ENCODE measurements around the gene ANKRD35.

ANKRD35 gene

GRCh38 chr1:145857170-145857569 is 28.5 kb downstream of the ANKRD35 start:
- TF ChIP-seq ISL1 (CRISPR knock-in tag; IDR thresholded peaks at IDR 0.05) (no peak), CSDC2 (CRISPR knock-in tag; IDR thresholded peaks at IDR 0.05) (no peak), TOX (CRISPR knock-in tag; IDR thresholded peaks at IDR 0.05; ENCODE audit: borderline replicate concordance) (no peak), TSHZ2 (CRISPR knock-in tag; IDR thresholded peaks at IDR 0.05) (no peak), PPARA (CRISPR knock-in tag; IDR thresholded peaks at IDR 0.05; ENCODE audit: borderline replicate concordance) (no peak), ESRRG (CRISPR knock-in tag; IDR thresholded peaks at IDR 0.05) (no peak), ZFP3 (CRISPR knock-in tag; IDR thresholded peaks at IDR 0.05) (no peak), ARNTL (CRISPR knock-in tag; IDR thresholded peaks at IDR 0.05; ENCODE audit: borderline replicate concordance, low read depth) (no peak), OSR1 (CRISPR knock-in tag; IDR thresholded peaks at IDR 0.05) (no peak), ZFP30 (CRISPR knock-in tag; IDR thresholded peaks at IDR 0.05) (no peak), TCF4 (CRISPR knock-in tag; IDR thresholded peaks at IDR 0.05; ENCODE audit: borderline replicate concordance) (no peak)
- TF ChIP-seq, protein P1, sequence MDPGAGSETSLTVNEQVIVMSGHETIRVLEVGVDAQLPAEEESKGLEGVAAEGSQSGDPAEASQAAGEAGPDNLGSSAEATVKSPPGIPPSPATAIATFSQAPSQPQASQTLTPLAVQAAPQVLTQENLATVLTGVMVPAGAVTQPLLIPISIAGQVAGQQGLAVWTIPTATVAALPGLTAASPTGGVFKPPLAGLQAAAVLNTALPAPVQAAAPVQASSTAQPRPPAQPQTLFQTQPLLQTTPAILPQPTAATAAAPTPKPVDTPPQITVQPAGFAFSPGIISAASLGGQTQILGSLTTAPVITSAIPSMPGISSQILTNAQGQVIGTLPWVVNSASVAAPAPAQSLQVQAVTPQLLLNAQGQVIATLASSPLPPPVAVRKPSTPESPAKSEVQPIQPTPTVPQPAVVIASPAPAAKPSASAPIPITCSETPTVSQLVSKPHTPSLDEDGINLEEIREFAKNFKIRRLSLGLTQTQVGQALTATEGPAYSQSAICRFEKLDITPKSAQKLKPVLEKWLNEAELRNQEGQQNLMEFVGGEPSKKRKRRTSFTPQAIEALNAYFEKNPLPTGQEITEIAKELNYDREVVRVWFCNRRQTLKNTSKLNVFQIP (CRISPR knock-in tag; IDR thresholded peaks at IDR 0.05; ENCODE audit: borderline replicate concordance, low read depth), result no peak
- no peak for ATAC-seq

- no peak for TF ChIP-seq ISL1 (CRISPR knock-in tag; IDR thresholded peaks at IDR 0.05)
- no peak for TF ChIP-seq PPARA (CRISPR knock-in tag; IDR thresholded peaks at IDR 0.05; ENCODE audit: borderline replicate concordance)
- no peak for TF ChIP-seq ZC3H10 (CRISPR knock-in tag; IDR thresholded peaks at IDR 0.05)
- TF ChIP-seq, protein P2, sequence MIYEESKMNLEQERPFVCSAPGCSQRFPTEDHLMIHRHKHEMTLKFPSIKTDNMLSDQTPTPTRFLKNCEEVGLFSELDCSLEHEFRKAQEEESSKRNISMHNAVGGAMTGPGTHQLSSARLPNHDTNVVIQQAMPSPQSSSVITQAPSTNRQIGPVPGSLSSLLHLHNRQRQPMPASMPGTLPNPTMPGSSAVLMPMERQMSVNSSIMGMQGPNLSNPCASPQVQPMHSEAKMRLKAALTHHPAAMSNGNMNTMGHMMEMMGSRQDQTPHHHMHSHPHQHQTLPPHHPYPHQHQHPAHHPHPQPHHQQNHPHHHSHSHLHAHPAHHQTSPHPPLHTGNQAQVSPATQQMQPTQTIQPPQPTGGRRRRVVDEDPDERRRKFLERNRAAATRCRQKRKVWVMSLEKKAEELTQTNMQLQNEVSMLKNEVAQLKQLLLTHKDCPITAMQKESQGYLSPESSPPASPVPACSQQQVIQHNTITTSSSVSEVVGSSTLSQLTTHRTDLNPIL (CRISPR knock-in tag; IDR thresholded peaks at IDR 0.05; ENCODE audit: low read depth), result no peak
- TF ChIP-seq ZFP30 (CRISPR knock-in tag; IDR thresholded peaks at IDR 0.05), result no peak
- no peak for TF ChIP-seq TOX (CRISPR knock-in tag; IDR thresholded peaks at IDR 0.05; ENCODE audit: borderline replicate concordance)
- no peak for TF ChIP-seq TSHZ2 (CRISPR knock-in tag; IDR thresholded peaks at IDR 0.05)
- TF ChIP-seq, protein P1 (CRISPR knock-in tag; IDR thresholded peaks at IDR 0.05; ENCODE audit: borderline replicate concordance, low read depth), result no peak
- TF ChIP-seq TCF4 (CRISPR knock-in tag; IDR thresholded peaks at IDR 0.05; ENCODE audit: borderline replicate concordance), result no peak
- TF ChIP-seq SNAI2 (CRISPR knock-in tag; IDR thresholded peaks at IDR 0.05), result no peak
- TF ChIP-seq ESRRG (CRISPR knock-in tag; IDR thresholded peaks at IDR 0.05), result no peak
- TF ChIP-seq ZNF565 (CRISPR knock-in tag; conservative IDR thresholded peaks at IDR 0.05; ENCODE audit: low read depth), result no peak
- TF ChIP-seq ZFP3 (CRISPR knock-in tag; IDR thresholded peaks at IDR 0.05), result no peak
- TF ChIP-seq CSDC2 (CRISPR knock-in tag; IDR thresholded peaks at IDR 0.05), result no peak
- no peak for TF ChIP-seq ZNF70 (CRISPR knock-in tag; IDR thresholded peaks at IDR 0.05)
- TF ChIP-seq CSRNP3 (CRISPR knock-in tag; IDR thresholded peaks at IDR 0.05), result no peak
- no peak for TF ChIP-seq PATZ1 (CRISPR knock-in tag; IDR thresholded peaks at IDR 0.05; ENCODE audit: borderline replicate concordance)
- no peak for ATAC-seq
Measured at GRCh38 chr1:145855426-145855948, 30.2 kb downstream of the ANKRD35 start.
